OCI-M1 (cell line): ENCODE data around the gene TMEFF1.

ENCODE experiments used
- DNase-seq: peaks from one replicate; lab custom pipeline; 2025; lab: John Stamatoyannopoulos, UW

Gene TMEFF1

DNA sequence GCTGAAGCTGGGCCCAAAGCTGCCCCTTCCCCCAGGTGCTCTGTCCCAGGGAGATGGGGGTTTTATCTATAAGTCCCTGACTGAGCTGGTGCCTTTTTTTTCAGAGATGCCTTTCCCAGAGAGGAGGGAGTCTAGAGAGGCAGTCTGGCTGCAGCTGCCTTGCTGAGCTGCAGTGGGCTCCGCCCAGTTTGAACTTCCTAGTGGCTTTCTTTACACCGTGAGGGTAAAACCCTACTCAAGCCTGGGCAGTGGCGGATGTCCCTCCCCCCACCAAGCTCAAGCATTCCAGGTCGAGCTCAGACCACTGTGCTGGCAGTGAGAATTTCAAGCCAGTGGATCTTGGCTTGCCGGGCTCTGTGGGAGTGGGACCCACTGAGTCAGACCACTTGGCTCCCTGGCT is 146.2 kb downstream of the TMEFF1 start:
- no peak for DNase-seq

DNA sequence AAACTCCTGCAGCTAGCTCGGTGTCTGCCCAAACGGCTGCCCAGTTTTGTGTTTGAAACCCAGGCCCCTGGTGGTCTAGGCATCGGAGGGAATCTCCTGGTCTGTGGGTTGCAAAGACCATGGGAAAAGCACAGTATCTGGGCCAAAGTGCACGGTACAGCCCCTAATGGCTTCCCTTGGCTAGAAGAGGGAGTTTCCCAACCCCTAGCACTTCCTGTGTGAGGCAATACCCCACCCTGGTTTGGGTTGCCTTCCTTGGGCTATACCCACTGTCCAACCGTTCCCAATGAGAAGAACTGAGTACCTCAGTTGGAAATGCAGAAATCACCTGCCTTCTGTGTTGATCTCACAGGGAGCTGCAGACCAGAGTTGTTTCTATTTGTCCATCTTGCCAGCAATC is 146.7 kb downstream of the TMEFF1 start:
- DNase-seq, result no peak

GRCh38 chr9:100623969-100624368 is 151.0 kb downstream of the TMEFF1 start:
- DNase-seq, result no peak

GRCh38 chr9:100626949-100627348 is 154.0 kb downstream of the TMEFF1 start:
- DNase-seq, result no peak
